ENCODE data around the gene ULK3. TPM values are rescaled to one million over a fixed set of nuclear protein-coding genes. Genes with fewer than 3 reads are reported as not detected.

ULK3 gene
- total and polyA plus RNA-seq, 2 of the 4 experiments (the other 2 are of a cell fraction) = 11.8 to 22.7 TPM

- H3K4me3 ChIP-seq (ENCODE audit: insufficient read depth, low read depth, low read length) = no peak overlapping the region
- peaks cover 22 to 86% of the 10 kb centered on the region in 2 experiments for H3K79me1 ChIP-seq (ENCODE audit: low read depth in 1 of 2, low read length in 2 of 2)
- no peak overlapping the region for H2AK9ac ChIP-seq (replicated peaks; ENCODE audit: low read depth, low read length, poor library complexity)
- TF ChIP-seq RAD21 (IDR thresholded peaks at IDR 0.05; ENCODE audit: low read length) (no peak), NFE2L2 (IDR thresholded peaks at IDR 0.05; ENCODE audit: low read depth, low read length) (no peak), POLR2A (IDR thresholded peaks at IDR 0.05; ENCODE audit: low read depth, low read length) (no peak), SMC3 (IDR thresholded peaks at IDR 0.05; ENCODE audit: low read depth, low read length) (no peak), RCOR1 (IDR thresholded peaks at IDR 0.05; ENCODE audit: insufficient replicate concordance, low read length) (no peak), MXI1 (IDR thresholded peaks at IDR 0.05; ENCODE audit: borderline replicate concordance, low read depth, low read length) (no peak), CEBPB (IDR thresholded peaks at IDR 0.05; ENCODE audit: low read depth, low read length) (no peak)
- TF ChIP-seq, protein P1, sequence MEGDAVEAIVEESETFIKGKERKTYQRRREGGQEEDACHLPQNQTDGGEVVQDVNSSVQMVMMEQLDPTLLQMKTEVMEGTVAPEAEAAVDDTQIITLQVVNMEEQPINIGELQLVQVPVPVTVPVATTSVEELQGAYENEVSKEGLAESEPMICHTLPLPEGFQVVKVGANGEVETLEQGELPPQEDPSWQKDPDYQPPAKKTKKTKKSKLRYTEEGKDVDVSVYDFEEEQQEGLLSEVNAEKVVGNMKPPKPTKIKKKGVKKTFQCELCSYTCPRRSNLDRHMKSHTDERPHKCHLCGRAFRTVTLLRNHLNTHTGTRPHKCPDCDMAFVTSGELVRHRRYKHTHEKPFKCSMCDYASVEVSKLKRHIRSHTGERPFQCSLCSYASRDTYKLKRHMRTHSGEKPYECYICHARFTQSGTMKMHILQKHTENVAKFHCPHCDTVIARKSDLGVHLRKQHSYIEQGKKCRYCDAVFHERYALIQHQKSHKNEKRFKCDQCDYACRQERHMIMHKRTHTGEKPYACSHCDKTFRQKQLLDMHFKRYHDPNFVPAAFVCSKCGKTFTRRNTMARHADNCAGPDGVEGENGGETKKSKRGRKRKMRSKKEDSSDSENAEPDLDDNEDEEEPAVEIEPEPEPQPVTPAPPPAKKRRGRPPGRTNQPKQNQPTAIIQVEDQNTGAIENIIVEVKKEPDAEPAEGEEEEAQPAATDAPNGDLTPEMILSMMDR (conservative IDR thresholded peaks at IDR 0.05; ENCODE audit: low read depth, low read length) = no peak
- H2AFZ ChIP-seq (replicated peaks; ENCODE audit: low read length, poor library complexity) = no peak overlapping the region
- ChIA-PET POLR2A (ENCODE audit: unreplicated experiment) (no interaction called here), CTCF (no interaction called here)
- H3K9me1 ChIP-seq (ENCODE audit: insufficient read depth, low read length) = peaks cover 22% of the 10 kb centered on the region
- in situ Hi-C loops (cut with MboI; ENCODE audit: low sequenced_read_pairs) (no loop called here), intact Hi-C loops (cut with micrococcal nuclease) (no loop called here), dilution Hi-C loops (cut with HindIII; ENCODE audit: low sequenced_read_pairs, unreplicated experiment) (no loop called here)
- no peak overlapping the region for H4K91ac ChIP-seq (ENCODE audit: insufficient read depth, low read depth, low read length)
- no peak overlapping the region for H2BK5ac ChIP-seq (ENCODE audit: low read depth, low read length, poor library complexity, severe bottlenecking)
- H2BK20ac ChIP-seq (ENCODE audit: low read depth, low read length) = no peak overlapping the region
- H3K23ac ChIP-seq (ENCODE audit: low read depth, low read length) = no peak overlapping the region; the same call in 1 of the 2 replicates
- BruUV-seq (replicated peaks) = no TSS peak
- no peak overlapping the region for H3K18ac ChIP-seq (ENCODE audit: low read depth, low read length)
- WGBS, 2 experiments (ENCODE audit: extremely low coverage in 2 of 2, insufficient read length in 1 of 2) = 95% methylated on average over 4 of the region's 9 CpGs; no CpG with 5 or more reads in 1 of the 2 experiments
- H4K8ac ChIP-seq (ENCODE audit: low read depth in 2 of 2, low read length in 2 of 2) = no peak overlapping the region
- H3K9me3 ChIP-seq (ENCODE audit: control insufficient read depth, insufficient read depth, low read length) = no peaks in the 10 kb centered on the region
- no peak overlapping the region for H2BK120ac ChIP-seq (ENCODE audit: low read depth, low read length)
- H3K4me2 ChIP-seq (ENCODE audit: low read depth, low read length) = no peak overlapping the region
- H3K27me3 ChIP-seq (ENCODE audit: control insufficient read depth, insufficient read depth, low read length) = no peaks in the 10 kb centered on the region
- no peak for DNase-seq
- no peak overlapping the region for H2AK5ac ChIP-seq (ENCODE audit: low read depth, low read length)
- no peak overlapping the region for H3K9ac ChIP-seq (ENCODE audit: low read depth, low read length)
- peaks cover 13% of the 10 kb centered on the region for H3K36me3 ChIP-seq (ENCODE audit: control insufficient read depth, insufficient read depth, low read length)
- no peak for ATAC-seq (ENCODE audit: low read depth)
- H3K14ac ChIP-seq (replicated peaks; ENCODE audit: low read depth, low read length) = no peak overlapping the region
- H3K4me1 ChIP-seq (ENCODE audit: control insufficient read depth, insufficient read depth, low read length) = peaks cover 9% of the 10 kb centered on the region
- H2BK15ac ChIP-seq (ENCODE audit: low read depth, low read length) = no peak overlapping the region
- H3K27ac ChIP-seq (ENCODE audit: insufficient read depth, low read length) = no peak overlapping the region
- no peak overlapping the region for H3K56ac ChIP-seq (ENCODE audit: extremely low read depth, insufficient read depth, low read length)
- no peak overlapping the region for H4K5ac ChIP-seq (ENCODE audit: low read depth, low read length)
- no peak overlapping the region for H3K4ac ChIP-seq (ENCODE audit: low read depth, low read length)
- H4K20me1 ChIP-seq (ENCODE audit: insufficient read depth, low read length) = peaks cover 89% of the 10 kb centered on the region
Observed at GRCh38 chr15:74794970-74795349, 48.0 kb downstream of the ULK3 start.

All from IMR-90 (cell line).